Gastroesophageal sphincter (tissue), 3 donors: ENCODE results near the gene TBX20.

Experiments used
- CTCF ChIP-seq, 4 experiments: fragments of 200-600 bp in 2 of 4; fragments of 450-650 bp in 2 of 4; sonication (generic) in 1 of 4; IDR thresholded peaks; one replicate each; pipeline ENCODE4 v1.5.1; 2017 to 2019; ENCODE audit warnings: antibody characterized with exemption in 4 of 4, mild to moderate bottlenecking in 2 of 4, moderate library complexity in 2 of 4
- EP300 ChIP-seq: sonication (generic); formaldehyde crosslinking; IDR thresholded peaks from one replicate; pipeline ENCODE4 v1.6.1; 2017; ENCODE audit warnings: antibody characterized with exemption, mild to moderate bottlenecking
- POLR2A ChIP-seq, 2 donors: fragments of 450-650 bp; IDR thresholded peaks; one replicate each; pipeline ENCODE4 v1.6.1; 2017; ENCODE audit warnings: antibody characterized with exemption in 2 of 2, mild to moderate bottlenecking in 2 of 2, moderate library complexity in 1 of 2

- TF ChIP-seq CTCF (IDR thresholded peaks at IDR 0.05) = no peak
- TF ChIP-seq EP300 = no peak
- no peak for TF ChIP-seq POLR2A (IDR thresholded peaks at IDR 0.05)
These were observed 7.1 kb upstream of the TBX20 start for GRCh38 chr7:35261041-35261440.
